ENCODE data around the gene TIMM44.

TIMM44 gene

GRCh38 chr19:7943444-7944176, at the start of gene TIMM44:
Gene TIMM44 (minus strand): TSS chr19:7943666. CDS start chr19:7943651, 15 bp downstream.
- Mint-ChIP-seq H3K36me3 (ENCODE audit: low read depth) (peaks cover 52% of the 10 kb centered on the region), H3K9me3 (no peaks in the 10 kb centered on the region), H3K4me3 (peak within 1 kb of the TSS; percentile 93), H3K4me1 (ENCODE audit: low read depth) (peaks cover 42% of the 10 kb centered on the region), H3K27me3 (no peaks in the 10 kb centered on the region), H3K27ac (peak within 1 kb of the TSS; percentile 99)
- peak; percentile 98 for DNase-seq

GRCh38 chr19:7992575-7992974, 49.1 kb upstream of the TIMM44 start:
- Mint-ChIP-seq H3K27ac (no peak overlapping the region), H3K36me3 (ENCODE audit: low read depth) (peaks cover 85% of the 10 kb centered on the region), H3K27me3 (no peaks in the 10 kb centered on the region), H3K4me1 (ENCODE audit: low read depth) (peaks cover 39% of the 10 kb centered on the region), H3K4me3 (no peak overlapping the region), H3K9me3 (no peaks in the 10 kb centered on the region)
- DNase-seq, result no peak

- DNase-seq, result no peak
- Mint-ChIP-seq H3K9me3 (no peaks in the 10 kb centered on the region), H3K36me3 (ENCODE audit: low read depth) (peaks cover 92% of the 10 kb centered on the region), H3K4me3 (no peak overlapping the region), H3K27ac (no peak overlapping the region), H3K4me1 (ENCODE audit: low read depth) (peaks cover 12% of the 10 kb centered on the region), H3K27me3 (no peaks in the 10 kb centered on the region)
Observed at GRCh38 chr19:7989071-7989575, 45.7 kb upstream of the TIMM44 start.

GRCh38 chr19:7988307-7988706, 44.8 kb upstream of the TIMM44 start:
- Mint-ChIP-seq H3K36me3 (ENCODE audit: low read depth) (peaks cover 94% of the 10 kb centered on the region), H3K27me3 (no peaks in the 10 kb centered on the region), H3K27ac (peak overlapping the region; percentile 47), H3K9me3 (no peaks in the 10 kb centered on the region), H3K4me1 (ENCODE audit: low read depth) (peaks cover 3% of the 10 kb centered on the region), H3K4me3 (no peak overlapping the region)
- no peak for DNase-seq

- H3K4me1 Mint-ChIP-seq (ENCODE audit: low read depth), result peaks cover 3% of the 10 kb centered on the region
- DNase-seq, result no peak
- no peak overlapping the region for H3K4me3 Mint-ChIP-seq
- no peaks in the 10 kb centered on the region for H3K9me3 Mint-ChIP-seq
- H3K36me3 Mint-ChIP-seq (ENCODE audit: low read depth), result peaks cover 96% of the 10 kb centered on the region
- peak overlapping the region; percentile 47 for H3K27ac Mint-ChIP-seq
- no peaks in the 10 kb centered on the region for H3K27me3 Mint-ChIP-seq
Observed at GRCh38 chr19:7987114-7987768, 43.8 kb upstream of the TIMM44 start.

- Mint-ChIP-seq H3K4me1 (ENCODE audit: low read depth) (peaks cover 3% of the 10 kb centered on the region), H3K27me3 (no peaks in the 10 kb centered on the region), H3K4me3 (no peak overlapping the region), H3K36me3 (ENCODE audit: low read depth) (peaks cover 97% of the 10 kb centered on the region), H3K9me3 (no peaks in the 10 kb centered on the region), H3K27ac (no peak overlapping the region)
- DNase-seq, result no peak
Observed at GRCh38 chr19:7986321-7987113, 43.1 kb upstream of the TIMM44 start.

GRCh38 chr19:7985481-7985911, 42.0 kb upstream of the TIMM44 start:
- Mint-ChIP-seq H3K36me3 (ENCODE audit: low read depth) (peaks cover 97% of the 10 kb centered on the region), H3K4me3 (no peak overlapping the region), H3K4me1 (ENCODE audit: low read depth) (peaks cover 3% of the 10 kb centered on the region), H3K27me3 (no peaks in the 10 kb centered on the region), H3K27ac (no peak overlapping the region), H3K9me3 (no peaks in the 10 kb centered on the region)
- no peak for DNase-seq

GRCh38 chr19:7983995-7984837, 40.8 kb upstream of the TIMM44 start:
- Mint-ChIP-seq H3K27ac (no peak overlapping the region), H3K36me3 (ENCODE audit: low read depth) (peaks cover 98% of the 10 kb centered on the region)

GRCh38 chr19:7983286-7983950, 40.0 kb upstream of the TIMM44 start:
- DNase-seq, result no peak

More at GRCh38 chr19:7983995-7984837, 40.8 kb upstream of the TIMM44 start:
- Mint-ChIP-seq H3K4me3 (no peak overlapping the region), H3K27me3 (no peaks in the 10 kb centered on the region), H3K4me1 (ENCODE audit: low read depth) (peaks cover 3% of the 10 kb centered on the region), H3K9me3 (no peaks in the 10 kb centered on the region)
- DNase-seq, result no peak

GRCh38 chr19:7982651-7983099, 39.2 kb upstream of the TIMM44 start:
- H3K27ac Mint-ChIP-seq, result no peak overlapping the region

More at GRCh38 chr19:7983286-7983950, 40.0 kb upstream of the TIMM44 start:
- H3K9me3 Mint-ChIP-seq, result no peaks in the 10 kb centered on the region
- H3K4me3 Mint-ChIP-seq, result no peak overlapping the region
- no peaks in the 10 kb centered on the region for H3K27me3 Mint-ChIP-seq
- peaks cover 98% of the 10 kb centered on the region for H3K36me3 Mint-ChIP-seq (ENCODE audit: low read depth)
- H3K4me1 Mint-ChIP-seq (ENCODE audit: low read depth), result peaks cover 3% of the 10 kb centered on the region
- no peak overlapping the region for H3K27ac Mint-ChIP-seq

GRCh38 chr19:7982103-7982502, 38.6 kb upstream of the TIMM44 start:
- Mint-ChIP-seq H3K9me3 (no peaks in the 10 kb centered on the region), H3K4me3 (no peak overlapping the region), H3K27me3 (no peaks in the 10 kb centered on the region), H3K4me1 (ENCODE audit: low read depth) (peaks cover 1% of the 10 kb centered on the region), H3K36me3 (ENCODE audit: low read depth) (peaks cover 96% of the 10 kb centered on the region), H3K27ac (no peak overlapping the region)
- no peak for DNase-seq

More at GRCh38 chr19:7982651-7983099, 39.2 kb upstream of the TIMM44 start:
- DNase-seq, result no peak
- H3K4me3 Mint-ChIP-seq, result no peak overlapping the region
- no peaks in the 10 kb centered on the region for H3K9me3 Mint-ChIP-seq
- H3K27me3 Mint-ChIP-seq, result no peaks in the 10 kb centered on the region
- peaks cover 3% of the 10 kb centered on the region for H3K4me1 Mint-ChIP-seq (ENCODE audit: low read depth)
- peaks cover 97% of the 10 kb centered on the region for H3K36me3 Mint-ChIP-seq (ENCODE audit: low read depth)

- no peaks in the 10 kb centered on the region for H3K4me1 Mint-ChIP-seq (ENCODE audit: low read depth)
- no peak overlapping the region for H3K4me3 Mint-ChIP-seq
- no peak overlapping the region for H3K27ac Mint-ChIP-seq
- DNase-seq, result no peak
- no peaks in the 10 kb centered on the region for H3K27me3 Mint-ChIP-seq
- no peaks in the 10 kb centered on the region for H3K9me3 Mint-ChIP-seq
- H3K36me3 Mint-ChIP-seq (ENCODE audit: low read depth), result peaks cover 97% of the 10 kb centered on the region
Observed at GRCh38 chr19:7981661-7982060, 38.2 kb upstream of the TIMM44 start.

GRCh38 chr19:7981199-7981598, 37.7 kb upstream of the TIMM44 start:
- Mint-ChIP-seq H3K9me3 (no peaks in the 10 kb centered on the region), H3K4me3 (no peak overlapping the region), H3K36me3 (ENCODE audit: low read depth) (peaks cover 95% of the 10 kb centered on the region), H3K27me3 (no peaks in the 10 kb centered on the region), H3K27ac (no peak overlapping the region), H3K4me1 (ENCODE audit: low read depth) (no peaks in the 10 kb centered on the region)
- no peak for DNase-seq
